Lower lobe of right lung (tissue), 2 donors: Measurements from ENCODE around the gene DNAJC6. TPM values are rescaled to one million over a fixed set of nuclear protein-coding genes. Genes with fewer than 3 reads are reported as not detected.

Source experiments
- ATAC-seq, 2 donors: fragments of 200-7000 bp; cut with Tn5 transposase; one replicate each; pipeline ENCODE4 v1.9.1; 2020 to 2022; ENCODE audit warnings: mild to moderate bottlenecking in 2 of 2, moderate library complexity in 2 of 2
- DNase-seq: peaks from one replicate; pipeline ENCODE4 v3.0.0-alpha.2; 2020
- H3K27ac ChIP-seq: fragments of 200-600 bp; one replicate; pipeline ENCODE4 v1.8.0; 2022
- H3K27me3 ChIP-seq: fragments of 200-600 bp; one replicate; pipeline ENCODE4 v1.8.0; 2022; ENCODE audit warnings: low read depth
- H3K36me3 ChIP-seq: fragments of 200-600 bp; one replicate; pipeline ENCODE4 v1.8.0; 2022; ENCODE audit warnings: mild to moderate bottlenecking
- H3K4me1 ChIP-seq: fragments of 200-600 bp; one replicate; pipeline ENCODE4 v1.8.0; 2022
- H3K4me3 ChIP-seq: fragments of 200-600 bp; one replicate; pipeline ENCODE4 v1.8.0; 2022; ENCODE audit warnings: mild to moderate bottlenecking
- H3K9me3 ChIP-seq: fragments of 200-600 bp; one replicate; pipeline ENCODE4 v1.8.0; 2022
- intact Hi-C: fragments of 100-400 bp; cut with DNase I; formaldehyde crosslinking; loops from one replicate; pipeline ENCODE4 v1.11.0; 2022
- total RNA-seq: library from RNA; stranded (reverse); fragmentation: NEBNext Ultra II Directional; extraction: Animal tissue kit (Norgen Biotek cat#: 25700); gene quantifications from one replicate; pipeline ENCODE4 v1.2.1, GENCODE V29; 2021
- TF ChIP-seq, protein P1 (sequence below): fragments of 200-600 bp; IDR thresholded peaks from one replicate; pipeline ENCODE4 v1.8.0; 2022; ENCODE audit warnings: antibody characterized with exemption, mild to moderate bottlenecking
- donor health status: DM: no; HTN: yes; CAD: no; lungs with severe emphysema.

DNAJC6 gene
- total RNA-seq, 1 donor from 2014 or later = 10.5 TPM

- TF ChIP-seq, protein P1, sequence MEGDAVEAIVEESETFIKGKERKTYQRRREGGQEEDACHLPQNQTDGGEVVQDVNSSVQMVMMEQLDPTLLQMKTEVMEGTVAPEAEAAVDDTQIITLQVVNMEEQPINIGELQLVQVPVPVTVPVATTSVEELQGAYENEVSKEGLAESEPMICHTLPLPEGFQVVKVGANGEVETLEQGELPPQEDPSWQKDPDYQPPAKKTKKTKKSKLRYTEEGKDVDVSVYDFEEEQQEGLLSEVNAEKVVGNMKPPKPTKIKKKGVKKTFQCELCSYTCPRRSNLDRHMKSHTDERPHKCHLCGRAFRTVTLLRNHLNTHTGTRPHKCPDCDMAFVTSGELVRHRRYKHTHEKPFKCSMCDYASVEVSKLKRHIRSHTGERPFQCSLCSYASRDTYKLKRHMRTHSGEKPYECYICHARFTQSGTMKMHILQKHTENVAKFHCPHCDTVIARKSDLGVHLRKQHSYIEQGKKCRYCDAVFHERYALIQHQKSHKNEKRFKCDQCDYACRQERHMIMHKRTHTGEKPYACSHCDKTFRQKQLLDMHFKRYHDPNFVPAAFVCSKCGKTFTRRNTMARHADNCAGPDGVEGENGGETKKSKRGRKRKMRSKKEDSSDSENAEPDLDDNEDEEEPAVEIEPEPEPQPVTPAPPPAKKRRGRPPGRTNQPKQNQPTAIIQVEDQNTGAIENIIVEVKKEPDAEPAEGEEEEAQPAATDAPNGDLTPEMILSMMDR = no peak
- intact Hi-C loops = no loop called here
- Histone ChIP-seq H3K4me3 (peak overlapping the region; percentile 81), H3K27ac (peak overlapping the region; percentile 99), H3K9me3 (no peaks in the 10 kb centered on the region), H3K36me3 (no peaks in the 10 kb centered on the region), H3K4me1 (peaks cover 38% of the 10 kb centered on the region), H3K27me3 (no peaks in the 10 kb centered on the region)
- ATAC-seq = peak; percentile 97
- peak; percentile 99 for DNase-seq
Measured at GRCh38 chr1:65419681-65420589, 110.6 kb downstream of the DNAJC6 start.

DNA sequence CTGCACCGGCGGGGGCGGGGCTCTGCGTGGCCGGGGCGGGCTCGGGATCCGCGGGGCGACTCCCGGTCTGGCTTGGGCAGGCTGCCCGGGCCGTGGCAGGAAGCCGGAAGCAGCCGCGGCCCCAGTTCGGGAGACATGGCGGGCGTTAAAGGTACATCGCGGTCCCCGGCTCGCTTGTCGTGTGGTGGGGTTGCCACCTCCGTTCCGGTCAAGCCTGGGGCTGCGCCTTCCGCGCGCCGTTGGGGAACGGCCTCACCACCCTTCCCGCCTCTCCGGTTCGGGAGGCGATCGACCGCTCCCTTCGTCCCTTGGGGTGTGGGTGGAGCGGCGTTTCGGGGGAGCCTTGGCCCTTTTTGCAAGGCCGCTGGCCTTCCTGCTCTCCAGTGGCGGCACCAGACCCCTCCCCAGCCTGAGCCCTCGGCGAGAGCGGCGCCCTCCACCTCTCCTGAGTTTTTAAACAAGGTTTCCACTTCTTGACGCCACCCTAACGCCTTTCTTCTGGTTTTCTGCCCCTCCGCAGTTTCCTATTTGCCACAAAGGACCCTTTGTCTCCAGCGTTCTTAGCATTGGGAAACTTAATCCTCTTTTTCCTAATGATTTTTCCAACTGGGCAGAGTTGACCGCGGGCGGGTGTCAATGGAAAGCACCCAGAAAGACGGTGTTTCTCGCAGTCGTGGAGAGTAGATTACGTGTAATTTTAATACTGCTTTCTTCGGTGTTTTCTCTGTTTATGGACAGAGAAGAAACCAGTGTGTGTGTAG is 111.4 kb downstream of the DNAJC6 start, which contains the start of the genes LEPR and LEPROT:
TSS of gene LEPR (plus strand) at position 79 of the 761 bp plus-strand sequence. CDS start 144,898 bp downstream, outside the sequence.
TSS of gene LEPROT (plus strand) at position 79 of the 761 bp plus-strand sequence. CDS start at position 136, 57 bp downstream.
- no peaks in the 10 kb centered on the region for H3K9me3 ChIP-seq
- intact Hi-C loops = no loop called here
- peak within 1 kb of the TSS; percentile 81 for H3K4me3 ChIP-seq
- H3K36me3 ChIP-seq = peaks cover 7% of the 10 kb centered on the region
- TF ChIP-seq, protein P1 = no peak
- DNase-seq (no peak), ATAC-seq (peak in 1 of 2 donors; percentile 46)
- no peaks in the 10 kb centered on the region for H3K27me3 ChIP-seq
- H3K27ac ChIP-seq = peak within 1 kb of the TSS; percentile 99
- H3K4me1 ChIP-seq = peaks cover 40% of the 10 kb centered on the region

- Histone ChIP-seq H3K36me3 (peaks cover 15% of the 10 kb centered on the region), H3K4me3 (peak overlapping the region; percentile 81), H3K4me1 (peaks cover 40% of the 10 kb centered on the region), H3K9me3 (no peaks in the 10 kb centered on the region), H3K27me3 (no peaks in the 10 kb centered on the region), H3K27ac (peak overlapping the region; percentile 99)
- ATAC-seq (no peak), DNase-seq (no peak)
- TF ChIP-seq, protein P1 = no peak
- intact Hi-C loops = no loop called here
Measured at GRCh38 chr1:65421351-65422025, 112.1 kb downstream of the DNAJC6 start.

- peak overlapping the region; percentile 99 for H3K27ac ChIP-seq
- H3K36me3 ChIP-seq = peaks cover 25% of the 10 kb centered on the region
- ATAC-seq = no peak
- H3K27me3 ChIP-seq = no peaks in the 10 kb centered on the region
- no peaks in the 10 kb centered on the region for H3K9me3 ChIP-seq
- intact Hi-C loops = no loop called here
- TF ChIP-seq, protein P1 = no peak
- peaks cover 40% of the 10 kb centered on the region for H3K4me1 ChIP-seq
- peak overlapping the region; percentile 81 for H3K4me3 ChIP-seq
- DNase-seq = no peak
Measured at GRCh38 chr1:65422241-65423203, 113.2 kb downstream of the DNAJC6 start.
